IPS DF 4.7 (cell line): ENCODE measurements around the gene HOXB6.

Experiments
- DNase-seq: peaks from one replicate; pipeline ENCODE4 v3.0.0-alpha.2; 2013; ENCODE audit warnings: low spot score; ENCODE audit errors: extremely low read depth

Gene HOXB6

DNA sequence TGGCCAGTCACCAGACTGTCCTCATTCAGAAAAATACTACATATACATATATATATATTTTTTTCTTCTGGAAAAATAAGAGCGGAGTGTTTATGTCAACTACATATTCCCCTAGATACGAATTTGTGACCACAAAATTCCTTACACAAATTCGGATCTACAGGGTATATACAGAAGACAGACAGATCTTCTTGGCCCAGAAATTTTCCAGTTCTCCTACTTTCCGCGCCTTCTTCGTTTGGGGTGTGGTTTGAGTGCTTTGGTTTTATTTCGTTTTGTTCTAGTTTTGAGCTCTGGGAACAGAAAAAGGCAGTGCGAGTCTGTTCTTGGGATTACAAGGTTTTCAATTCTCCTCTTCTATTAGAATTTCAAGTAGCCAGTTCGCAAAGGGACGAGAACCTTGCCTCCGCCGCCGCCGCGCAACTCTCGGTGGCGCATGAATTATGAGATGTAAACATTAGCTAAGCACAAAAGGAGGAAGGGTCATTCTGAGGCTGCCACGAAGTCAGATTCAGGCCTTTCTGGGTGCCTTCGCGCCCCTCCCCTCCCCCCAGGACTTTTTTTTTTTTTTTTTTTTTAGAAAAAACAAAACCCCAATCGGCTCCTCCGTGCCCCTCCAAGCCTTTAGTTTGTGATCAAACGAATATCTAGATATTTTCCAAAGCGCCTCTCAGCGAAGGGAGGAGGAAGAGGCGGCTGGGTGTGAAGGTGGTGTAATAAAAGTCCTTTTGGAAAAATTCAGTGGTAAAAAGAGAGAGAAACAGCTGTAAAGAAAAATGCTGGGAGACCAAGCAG, 24.8 kb downstream of the HOXB6 start:
- no peak for DNase-seq

DNA sequence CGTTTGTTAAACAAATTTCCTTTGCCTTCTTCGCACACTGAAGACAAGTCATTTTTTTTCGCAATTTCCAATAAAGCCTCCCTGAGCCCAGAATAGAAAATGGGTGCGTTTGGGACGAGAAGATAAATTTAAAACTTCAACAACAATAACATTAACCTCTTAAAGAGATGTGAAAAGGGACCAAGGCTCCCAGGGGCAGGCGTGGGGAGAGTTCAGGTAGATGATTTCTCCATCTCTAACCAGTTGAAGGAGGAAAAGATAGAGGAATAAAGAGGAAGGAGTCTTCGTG, 25.4 kb downstream of the HOXB6 start:
- no peak for DNase-seq

DNA sequence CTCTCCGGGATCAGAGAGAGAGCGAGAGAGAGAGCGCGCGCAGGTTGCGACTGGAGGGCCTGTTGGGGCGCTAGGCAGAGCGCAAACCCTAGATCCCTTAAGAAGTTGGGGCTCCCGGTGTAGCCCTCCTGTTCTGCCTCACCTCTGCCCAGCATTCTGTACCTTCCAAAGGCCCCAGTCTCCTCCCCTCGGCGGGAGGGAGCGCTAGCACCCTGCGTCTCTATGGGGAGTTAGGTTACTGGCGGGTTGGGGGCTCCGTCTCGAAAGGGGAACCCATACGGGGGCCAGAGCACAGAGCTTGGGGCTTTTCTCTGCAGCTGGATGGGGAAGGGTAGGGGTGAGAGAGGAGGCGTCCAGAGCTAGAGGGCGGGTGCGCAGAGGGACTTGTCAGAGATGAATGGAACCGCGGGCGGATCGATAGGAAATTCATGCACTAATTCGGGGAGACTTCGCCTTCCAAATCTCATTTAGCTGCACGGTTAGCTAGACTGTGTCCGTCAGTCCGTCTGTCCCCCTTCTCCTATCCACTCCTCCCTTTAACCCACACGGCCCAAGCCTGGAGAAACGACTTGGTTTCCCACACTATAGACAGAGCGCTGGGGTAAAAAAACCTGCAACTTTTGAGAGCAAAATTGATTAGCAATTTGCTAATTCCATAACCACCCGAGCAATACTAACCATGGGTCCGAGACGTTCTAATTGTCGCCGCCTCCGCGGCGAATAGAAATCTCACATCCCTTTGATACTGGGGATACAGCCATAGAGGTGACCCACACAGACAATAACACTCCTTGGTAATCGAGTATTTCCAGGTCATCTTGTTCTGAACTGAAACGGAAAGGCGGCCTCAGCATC, 25.9 kb downstream of the HOXB6 start:
- no peak for DNase-seq

DNA sequence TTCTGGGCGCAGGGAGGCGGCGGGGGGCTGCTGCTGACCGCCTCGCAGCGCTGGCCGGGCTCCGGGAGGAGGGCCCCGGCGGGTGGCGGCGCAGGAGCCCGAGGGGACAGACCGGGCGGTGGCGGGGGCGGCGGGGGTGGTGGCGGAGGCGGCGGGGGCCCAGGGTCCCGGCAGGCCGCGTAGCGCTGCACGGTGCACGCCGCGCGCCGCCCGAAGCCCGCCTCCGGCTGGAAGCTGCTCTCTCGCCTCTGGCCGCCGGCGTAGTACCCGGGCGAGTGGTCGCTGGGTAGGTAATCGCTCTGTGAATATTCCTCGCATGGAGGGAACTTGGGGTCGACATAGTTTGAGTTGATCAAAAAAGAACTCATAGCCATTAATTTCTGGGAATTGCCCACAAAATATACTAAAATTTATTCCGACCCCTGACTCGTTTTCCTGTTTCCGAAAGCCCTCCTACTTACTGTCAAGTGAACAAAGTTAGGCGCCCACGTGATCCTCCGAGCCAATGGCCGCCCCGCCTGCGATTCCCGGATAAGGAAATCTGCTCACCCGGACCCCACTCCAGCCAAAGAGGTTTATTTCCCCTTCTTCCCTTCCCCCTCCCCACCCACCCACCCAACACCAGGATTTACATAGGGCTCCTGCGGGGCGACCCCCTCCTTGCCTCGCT, 26.7 kb downstream of the HOXB6 start, which contains the start of gene HOXB4:
Gene HOXB4 (minus strand): TSS at position 405 of the 670 bp plus-strand sequence. CDS start 31 bp downstream, at position 374.
- DNase-seq, result no peak

DNA sequence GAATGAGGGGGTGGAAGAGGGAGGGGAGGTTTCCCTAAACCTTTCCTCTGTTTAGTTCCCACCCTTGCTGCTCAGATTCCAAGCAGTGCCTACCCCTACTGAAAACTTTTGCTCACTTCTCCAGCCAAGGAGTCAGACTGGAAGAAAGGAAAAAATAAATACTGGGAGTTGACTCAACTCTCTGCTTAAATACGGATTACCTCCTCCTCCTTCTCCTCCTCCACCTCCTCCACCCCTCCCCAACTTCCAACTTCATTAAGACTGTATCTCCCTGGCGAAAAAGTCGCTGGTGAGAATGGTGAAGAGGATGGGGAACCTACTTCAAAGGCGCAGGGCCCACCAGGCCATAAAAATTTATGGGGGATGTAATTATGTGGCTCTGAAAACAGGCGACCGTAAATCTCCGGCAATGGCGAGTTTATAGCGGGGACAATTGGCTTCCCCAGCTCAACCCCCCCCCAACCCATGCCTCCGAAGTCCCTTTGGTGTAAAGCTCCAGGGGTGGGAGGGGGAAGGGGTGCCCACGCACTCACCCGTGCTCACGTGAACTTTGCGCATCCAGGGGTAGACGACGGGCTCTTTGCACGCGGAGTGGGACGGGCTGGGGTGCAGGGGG, 27.3 kb downstream of the HOXB6 start:
- no peak for DNase-seq

DNA sequence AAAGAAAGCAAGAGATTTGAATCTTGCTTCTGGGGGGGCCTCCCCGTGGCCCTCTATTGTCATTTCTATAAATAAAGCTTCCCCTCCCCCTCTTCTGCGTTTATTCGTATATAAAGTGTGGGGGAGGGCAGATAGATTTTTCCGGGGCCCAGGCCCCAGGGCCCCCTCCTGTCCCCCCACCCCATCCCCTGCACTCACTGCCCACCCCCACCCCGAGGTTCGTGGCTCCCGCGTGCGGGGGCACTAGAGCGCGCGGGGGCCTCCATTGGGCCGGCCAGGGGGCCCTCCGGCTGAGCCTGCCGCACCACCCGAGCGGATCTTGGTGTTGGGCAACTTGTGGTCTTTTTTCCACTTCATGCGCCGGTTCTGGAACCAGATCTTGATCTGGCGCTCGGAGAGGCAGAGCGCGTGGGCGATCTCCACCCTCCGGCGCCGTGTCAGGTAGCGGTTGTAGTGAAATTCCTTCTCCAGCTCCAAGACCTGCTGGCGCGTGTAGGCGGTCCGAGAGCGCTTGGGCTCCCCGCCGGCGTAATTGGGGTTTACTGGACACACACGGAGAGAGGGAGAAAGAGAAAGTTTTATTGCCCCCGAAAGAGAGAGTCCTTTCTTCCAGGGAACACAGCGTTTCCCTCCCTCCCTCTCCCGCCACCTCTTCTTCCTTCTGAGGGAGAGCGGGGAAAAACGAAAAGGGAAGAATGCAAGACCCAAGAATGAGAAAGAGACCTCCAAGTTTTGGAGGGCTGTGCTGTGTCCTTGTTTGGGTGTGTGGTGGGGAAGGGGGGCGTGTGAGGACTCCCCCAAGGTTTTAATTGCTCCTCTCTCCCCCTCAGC, 28.1 kb downstream of the HOXB6 start:
- no peak for DNase-seq

DNA sequence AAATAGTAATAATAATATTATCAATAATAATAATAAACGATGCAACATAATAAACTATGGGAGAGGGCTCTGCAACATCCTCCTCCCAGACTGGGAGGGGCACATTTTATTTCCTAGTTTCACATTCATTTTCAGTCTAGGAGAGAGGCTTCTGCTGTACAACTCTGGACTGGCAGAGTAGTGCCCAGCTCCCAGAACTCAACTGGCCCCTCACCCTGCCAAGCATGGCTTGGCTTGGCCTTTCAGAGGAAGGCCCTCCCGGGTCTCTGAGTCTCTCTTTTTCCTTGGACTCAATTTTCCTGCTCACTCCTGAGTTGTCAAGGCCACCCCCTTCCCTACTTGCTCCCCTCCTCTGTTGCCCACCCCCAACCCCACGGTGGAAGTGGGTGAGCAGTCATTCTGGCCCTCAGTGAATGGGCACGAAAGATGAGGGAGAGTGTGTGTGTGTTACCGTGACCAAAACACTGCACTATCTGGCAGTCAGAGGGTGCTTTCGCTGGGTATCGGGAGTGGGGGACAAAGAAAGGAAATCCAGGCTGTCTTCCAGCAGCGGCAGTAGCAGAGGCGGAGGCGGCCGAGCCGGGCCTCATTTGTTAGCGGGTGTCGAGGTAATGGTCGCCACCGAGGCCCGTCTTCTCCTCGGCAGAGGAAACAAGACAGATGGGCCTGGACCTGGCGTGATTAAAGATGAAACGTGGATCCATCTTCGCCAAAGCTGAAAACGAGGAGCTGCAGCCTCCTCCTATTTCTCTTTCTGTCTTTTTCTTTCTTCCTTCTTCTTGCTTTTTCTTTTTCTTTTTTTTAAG, 28.9 kb downstream of the HOXB6 start:
- DNase-seq, result no peak

DNA sequence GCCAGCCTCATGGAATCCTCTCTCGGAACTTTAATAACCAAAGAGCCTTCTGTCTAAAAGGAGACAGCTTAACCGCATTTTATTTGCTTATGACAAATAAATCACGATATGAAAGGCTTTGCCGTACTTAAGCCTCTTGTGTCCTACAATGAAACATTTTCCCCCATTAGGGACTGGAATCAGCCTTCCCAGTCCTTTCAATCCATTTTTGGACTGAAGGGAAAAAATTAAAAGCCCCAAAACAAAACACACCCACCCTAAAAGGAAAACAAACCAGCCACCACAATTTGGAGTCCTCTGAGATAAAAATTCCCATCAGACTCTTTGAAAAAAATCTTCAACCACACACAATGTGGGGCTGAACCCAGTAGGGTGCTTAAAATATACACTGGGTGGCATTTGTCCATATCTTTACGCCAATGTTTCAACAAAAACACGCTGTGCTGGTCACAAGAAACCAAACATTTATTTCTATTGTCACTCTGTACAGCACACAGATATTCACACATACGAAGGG, 29.7 kb downstream of the HOXB6 start:
- no peak for DNase-seq

DNA sequence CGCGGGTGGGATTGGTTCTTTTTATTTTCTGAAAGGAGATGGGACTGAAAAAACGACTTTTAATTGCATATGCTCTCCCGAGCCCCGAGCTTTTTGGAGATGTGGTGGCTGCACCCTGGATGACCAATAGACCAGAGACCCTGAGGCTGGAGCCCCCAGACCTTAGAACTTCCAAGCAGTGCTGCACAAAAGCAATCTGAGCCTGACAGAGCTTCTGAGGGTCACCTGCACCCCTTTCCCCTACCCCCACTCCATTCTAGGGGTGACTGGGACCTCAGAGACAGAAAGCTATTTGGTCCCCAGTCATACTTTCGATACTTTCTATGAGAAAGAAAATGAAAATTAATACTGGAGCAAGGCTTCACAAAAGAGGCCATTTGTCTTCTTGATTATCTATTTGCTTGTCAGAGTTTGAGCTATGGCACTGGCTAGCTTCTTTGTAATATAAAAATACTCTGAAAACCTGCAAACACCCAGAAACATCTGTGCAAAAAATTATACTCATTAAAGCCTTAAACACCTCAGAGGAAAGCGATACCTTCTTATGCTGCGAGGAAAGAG, 30.2 kb downstream of the HOXB6 start:
- no peak for DNase-seq

DNA sequence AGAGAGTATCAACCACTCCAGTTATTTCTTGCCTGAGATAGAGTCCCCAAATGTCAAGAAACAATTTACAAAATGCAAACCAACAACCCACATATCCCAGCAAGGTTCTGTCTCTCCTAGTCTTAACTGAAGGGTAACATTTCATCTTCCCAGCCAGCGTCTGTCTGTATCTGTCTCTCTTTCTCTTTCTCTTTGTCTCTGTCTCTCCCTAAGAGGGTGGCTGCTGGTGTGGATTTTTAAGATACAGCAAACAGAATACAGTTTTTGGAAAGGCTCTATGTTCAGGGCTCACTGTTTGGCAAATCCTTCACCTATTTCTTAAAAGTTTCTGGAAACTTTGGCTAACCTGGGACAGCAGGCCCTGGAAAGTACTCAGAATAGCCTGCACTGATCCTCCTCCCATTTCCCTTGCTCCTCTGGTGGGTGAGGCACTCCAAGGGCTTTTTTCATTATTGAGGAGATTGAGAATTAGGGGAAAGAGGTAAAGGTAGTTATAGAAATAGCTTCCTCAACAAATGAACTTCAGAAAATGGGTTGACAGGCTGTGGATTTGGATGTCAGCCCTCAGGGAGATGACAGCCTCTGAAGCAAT, 32.9 kb downstream of the HOXB6 start:
- DNase-seq, result no peak

DNA sequence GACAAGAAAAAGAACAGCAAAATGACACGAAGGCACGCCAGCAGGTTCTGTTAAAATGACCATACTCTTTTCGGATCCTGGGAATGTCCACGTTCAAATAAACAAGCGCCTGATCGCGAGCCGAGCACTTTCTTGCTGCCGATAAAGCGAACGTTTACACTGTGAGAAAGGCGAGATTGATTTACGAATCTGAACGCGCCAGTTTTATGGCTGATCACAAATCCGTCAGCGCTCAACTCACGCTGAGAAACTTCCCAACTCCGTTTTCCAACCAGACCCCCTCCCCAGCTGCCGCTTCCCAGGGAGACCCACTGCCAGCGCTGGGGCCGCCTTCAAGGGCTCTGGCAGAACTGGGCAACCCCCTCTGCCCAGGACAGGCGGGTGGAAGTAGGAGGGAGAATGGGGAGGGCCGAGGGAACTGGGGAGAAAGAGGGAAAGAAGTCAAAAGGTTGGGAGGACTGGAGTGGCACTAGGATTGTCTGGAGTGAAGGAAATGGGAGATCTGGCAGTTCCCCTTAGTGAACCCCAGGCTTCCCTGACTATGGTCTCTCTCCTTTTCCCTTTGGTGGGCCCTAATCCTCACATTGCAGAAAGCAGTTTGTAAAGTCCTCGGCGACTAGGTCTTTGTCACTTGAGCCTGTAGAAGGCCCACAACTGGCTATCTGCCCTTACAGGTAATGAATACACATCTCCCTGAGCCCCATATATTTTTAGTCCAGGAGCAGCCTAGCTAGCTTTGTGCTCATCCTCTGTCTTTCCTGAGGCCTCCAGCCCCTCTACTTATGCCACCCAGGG, 33.6 kb downstream of the HOXB6 start:
- DNase-seq, result no peak

DNA sequence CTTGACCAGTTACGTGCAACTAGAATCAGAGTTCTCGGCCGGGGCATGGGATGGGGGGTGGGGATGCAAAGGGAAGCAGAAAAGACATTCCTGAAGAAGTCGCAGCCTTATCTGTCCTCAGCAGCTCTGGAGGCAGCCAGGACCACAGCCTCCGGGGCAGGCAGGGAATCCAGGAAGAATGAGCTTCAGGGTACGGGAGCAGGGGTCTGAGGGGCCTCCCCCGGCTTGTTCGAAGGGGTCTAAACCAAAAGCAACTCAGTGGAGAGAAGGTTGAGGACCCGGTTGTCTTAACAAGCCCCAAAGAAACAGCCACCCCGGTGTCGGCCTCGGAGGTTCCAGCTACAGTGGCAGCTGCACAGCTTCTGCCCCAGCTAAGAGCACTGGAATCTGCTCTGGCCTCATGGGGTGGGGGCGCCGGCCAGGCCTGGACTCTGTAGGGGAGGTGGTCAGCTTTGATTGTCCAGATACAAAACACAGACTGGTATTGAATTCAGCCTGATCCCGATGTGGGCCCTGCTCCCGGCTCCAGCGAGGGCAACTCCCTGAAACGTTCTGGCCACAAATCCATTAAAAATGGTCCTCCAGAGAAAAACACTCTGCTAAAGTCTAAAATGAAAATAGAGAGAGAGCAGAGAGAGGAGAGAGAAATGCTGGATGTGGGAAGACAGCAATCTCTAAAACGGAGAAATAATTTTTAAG, 34.3 kb downstream of the HOXB6 start:
- DNase-seq, result no peak

DNA sequence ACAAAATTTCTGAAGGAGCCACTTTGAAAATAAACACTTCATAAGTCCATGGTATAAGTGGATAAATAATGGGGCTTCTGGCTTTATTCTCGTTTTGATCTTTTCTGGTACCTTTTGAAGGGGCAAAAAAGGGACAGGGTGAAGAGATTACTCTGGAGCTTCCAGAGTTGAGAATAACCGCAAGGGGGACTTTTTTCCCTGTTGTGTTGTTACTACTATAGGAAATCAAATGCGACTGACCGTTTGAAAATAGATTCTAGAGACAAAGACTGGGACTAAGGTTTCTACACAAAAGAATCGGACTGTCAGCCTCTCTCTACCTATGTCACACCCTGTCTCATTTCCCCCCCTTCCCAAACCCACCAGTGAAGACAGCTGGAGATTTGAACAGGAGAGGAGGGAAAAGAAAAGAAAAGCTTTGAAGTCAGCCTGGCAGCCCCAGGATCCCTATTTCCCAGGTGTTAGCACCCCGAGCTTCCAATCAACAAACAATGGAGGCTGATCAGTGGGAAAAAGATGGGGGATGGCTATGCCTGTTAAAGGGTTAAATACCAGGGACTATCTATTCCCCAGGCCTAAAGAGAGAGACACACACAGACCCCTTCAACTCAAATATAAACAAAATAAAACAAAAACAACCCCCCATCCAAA, 35.0 kb downstream of the HOXB6 start:
- no peak for DNase-seq

DNA sequence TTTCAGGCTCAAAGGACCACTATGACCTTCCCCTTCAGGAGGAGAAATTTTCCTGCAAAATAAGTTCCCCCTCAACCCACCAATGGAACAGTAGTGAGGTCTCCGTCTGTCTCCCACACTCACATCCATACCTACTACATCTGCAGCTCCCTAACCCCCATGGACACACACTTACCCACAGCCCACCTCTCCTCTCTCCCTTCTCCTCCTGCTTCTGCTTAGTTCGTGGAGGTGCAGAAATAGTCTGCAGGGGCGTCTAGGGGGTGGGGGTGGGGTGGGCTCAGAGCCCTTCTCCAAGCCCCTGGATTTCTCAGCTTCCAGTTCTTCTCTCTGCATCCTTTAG, 35.6 kb downstream of the HOXB6 start:
- DNase-seq, result no peak

DNA sequence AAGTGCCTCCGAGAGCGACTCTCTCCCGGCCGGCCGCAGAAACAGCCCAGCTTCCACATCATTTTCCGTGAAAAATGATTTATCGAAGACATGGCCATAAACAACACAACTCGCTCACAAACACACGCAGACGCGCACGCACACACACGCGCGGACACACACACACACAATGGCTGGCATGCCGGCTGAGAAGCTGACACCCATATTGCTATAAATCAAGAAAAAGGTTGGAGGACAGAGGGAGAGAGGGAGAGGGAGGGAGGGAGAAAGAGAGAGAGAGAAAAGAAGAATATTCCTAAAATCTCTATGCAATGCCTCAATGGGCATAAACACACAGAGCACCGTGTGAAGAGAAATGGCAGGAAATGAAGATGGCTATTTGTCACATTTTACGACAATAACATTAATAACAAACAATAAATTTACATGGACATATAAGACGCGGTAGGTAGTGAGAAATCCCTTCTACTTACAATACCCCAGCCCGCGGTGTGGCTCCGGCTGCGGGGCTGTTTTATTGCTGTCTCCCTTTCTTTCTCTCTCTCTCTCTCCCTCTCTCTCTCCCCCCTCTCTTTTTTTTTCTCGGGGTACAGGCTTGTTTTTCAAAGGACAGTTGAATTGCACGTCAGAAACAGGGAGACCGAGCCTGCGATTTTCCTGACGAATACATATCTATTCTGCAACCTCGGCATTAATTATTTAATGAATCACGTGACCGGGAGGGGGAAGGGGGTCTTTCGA, 36.1 kb downstream of the HOXB6 start:
- no peak for DNase-seq

DNA sequence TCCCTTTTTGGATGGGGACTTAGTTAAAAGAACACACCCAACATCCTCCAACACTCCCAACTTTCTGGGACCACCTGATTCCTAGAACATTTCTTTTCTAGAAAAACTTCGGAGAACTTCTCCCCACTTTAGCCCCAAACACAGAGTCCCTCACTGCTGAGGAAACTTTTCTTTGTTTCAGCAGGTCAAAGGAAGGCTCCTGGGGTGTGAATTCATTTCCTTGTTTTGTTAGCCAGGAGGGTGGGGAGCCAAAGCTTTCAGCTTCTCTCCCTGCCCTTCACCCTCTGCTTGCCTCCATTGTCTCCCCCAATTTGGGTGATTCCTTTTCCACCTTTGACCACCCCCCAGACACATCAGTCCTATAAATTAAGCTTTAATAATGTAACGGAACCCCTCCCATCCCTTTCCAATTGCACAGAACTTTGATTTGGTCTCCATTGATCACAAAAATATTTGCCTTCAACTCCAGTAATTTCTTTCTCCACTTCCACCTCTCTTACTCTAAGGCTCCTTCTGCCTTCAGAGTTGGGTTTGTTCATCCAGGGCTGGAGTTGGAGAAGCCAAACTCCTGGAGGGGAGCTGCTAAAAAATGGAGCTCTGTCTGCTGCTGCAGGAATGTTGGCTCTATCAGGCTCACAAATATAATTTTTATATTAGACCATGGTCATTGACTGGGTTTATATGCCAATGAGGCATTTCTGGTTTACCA, 37.0 kb downstream of the HOXB6 start:
- no peak for DNase-seq
